GM19238 (cell line): ENCODE results near the gene FAM72C.
"Not testable (repeated sequence)": the region's sequence is repeated elsewhere in the genome, so short reads cannot be mapped to it uniquely, and the experiment has no call there.

ENCODE experiments used
- DNase-seq: peaks from one replicate; pipeline ENCODE4 v3.0.0; 2011; ENCODE audit warnings: low spot score; ENCODE audit not compliant: insufficient read length

Gene FAM72C

GRCh38 chr1:143971924-143972700 lies at the start of gene FAM72C:
FAM72C (minus strand) TSS chr1:143971986; CDS start chr1:143971141, 845 bp downstream.
- DNase-seq, result not testable (repeated sequence)

GRCh38 chr1:144020001-144020738 lies 48.4 kb upstream of the FAM72C start:
- not testable (repeated sequence) for DNase-seq

- not testable (repeated sequence) for DNase-seq
These were observed 47.3 kb upstream of the FAM72C start for GRCh38 chr1:144019101-144019500.

DNA sequence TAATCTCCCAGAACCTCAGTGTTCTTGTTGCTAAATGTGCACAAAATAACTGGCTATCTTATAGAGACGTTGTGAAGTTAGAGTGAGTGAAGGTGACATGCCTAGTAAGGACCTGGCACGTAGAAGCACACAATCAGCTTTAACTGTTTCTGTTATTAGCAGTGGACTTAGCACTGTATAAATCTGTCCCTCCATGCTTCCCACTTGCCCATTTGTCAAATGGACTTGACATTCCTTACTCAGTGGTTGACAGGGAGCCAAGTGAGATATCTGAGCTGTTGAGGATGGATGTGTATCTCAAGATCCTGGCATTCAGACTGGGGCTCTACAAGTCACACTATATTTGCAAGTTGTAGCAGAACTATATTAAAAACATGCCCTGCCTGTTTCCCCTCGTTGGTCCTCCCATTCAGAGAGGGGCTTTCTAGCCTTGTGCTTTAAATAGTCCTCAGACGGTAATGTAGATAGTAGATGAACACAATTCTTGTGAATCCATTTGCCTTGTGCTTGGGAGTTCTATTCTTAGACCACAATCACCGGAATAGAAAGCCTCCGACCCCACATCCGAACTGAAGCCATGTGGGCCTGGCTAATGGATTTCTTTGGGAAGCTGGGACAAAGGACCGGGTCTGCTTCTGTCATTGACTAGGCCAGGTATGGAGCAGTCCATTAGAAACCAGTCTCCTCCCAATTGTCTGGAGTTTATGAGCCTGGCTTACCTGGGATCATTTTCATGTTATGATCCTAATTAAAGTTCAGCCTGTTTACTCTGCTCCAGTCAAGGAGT lies 43.6 kb upstream of the FAM72C start:
- not testable (repeated sequence) for DNase-seq

GRCh38 chr1:144014528-144014927 lies 42.7 kb upstream of the FAM72C start:
- DNase-seq, result not testable (repeated sequence)

DNA sequence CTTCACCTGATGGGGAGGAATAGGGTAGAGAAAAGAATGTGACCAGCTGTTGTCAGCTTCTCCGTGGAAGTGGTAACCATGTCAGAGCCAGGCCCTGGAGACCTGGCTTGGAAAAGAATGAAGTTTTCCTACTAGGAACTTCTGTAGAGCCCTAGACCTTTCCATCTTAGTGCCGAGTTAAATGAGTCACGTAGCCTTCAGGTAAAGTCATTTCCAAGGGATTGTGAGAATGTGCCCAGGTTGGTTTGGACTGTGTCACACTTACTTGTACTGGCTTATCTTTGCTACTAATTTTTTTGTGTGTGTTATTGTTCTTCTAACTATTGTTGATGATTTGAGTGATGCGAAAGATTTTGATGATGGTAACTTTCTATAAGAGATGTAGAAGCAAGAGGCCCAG lies 42.3 kb upstream of the FAM72C start:
- not testable (repeated sequence) for DNase-seq

- not testable (repeated sequence) for DNase-seq
These were observed 40.5 kb upstream of the FAM72C start for GRCh38 chr1:144012168-144012733.

- DNase-seq, result not testable (repeated sequence)
These were observed 37.6 kb upstream of the FAM72C start for GRCh38 chr1:144009410-144009809.

- DNase-seq, result not testable (repeated sequence)
These were observed 32.5 kb upstream of the FAM72C start for GRCh38 chr1:144004259-144004658.

- DNase-seq, result not testable (repeated sequence)
These were observed 31.7 kb upstream of the FAM72C start for GRCh38 chr1:144003306-144004029.

DNA sequence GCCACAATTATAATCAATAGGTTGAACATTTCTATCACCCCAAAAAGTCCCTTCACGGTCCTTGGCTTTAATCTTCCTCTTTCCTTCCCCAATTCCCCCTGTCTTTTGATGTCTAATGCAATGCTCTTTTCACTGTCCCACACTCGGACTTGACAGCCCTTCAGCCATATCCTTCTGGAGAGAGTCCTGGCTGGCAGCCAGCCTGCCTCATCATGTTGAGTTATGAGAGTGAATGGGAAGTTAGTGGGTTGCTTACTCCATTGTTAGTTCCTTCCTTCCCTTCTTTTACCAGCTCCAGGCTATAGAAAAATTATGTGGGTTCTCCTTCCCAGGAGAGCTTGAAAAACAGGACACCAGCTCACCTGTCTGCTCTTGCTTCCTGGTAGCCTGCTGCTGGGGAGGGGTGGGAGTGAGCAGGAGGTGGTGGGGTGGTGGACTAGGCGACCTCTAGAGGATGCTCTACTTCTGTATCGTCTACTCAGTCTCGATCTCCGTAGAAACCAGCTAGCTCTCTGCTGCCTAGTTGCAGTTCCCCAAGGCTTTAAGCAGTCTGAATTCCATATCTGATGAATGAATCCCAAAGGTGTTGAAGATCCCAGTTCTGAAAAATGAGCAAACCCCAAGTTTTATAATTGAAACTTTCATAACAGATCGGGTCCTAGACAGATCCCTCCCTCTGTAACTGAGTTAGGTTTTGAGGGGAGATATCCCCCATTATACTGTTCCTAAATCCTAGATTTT lies 30.5 kb upstream of the FAM72C start:
- DNase-seq, result not testable (repeated sequence)

DNA sequence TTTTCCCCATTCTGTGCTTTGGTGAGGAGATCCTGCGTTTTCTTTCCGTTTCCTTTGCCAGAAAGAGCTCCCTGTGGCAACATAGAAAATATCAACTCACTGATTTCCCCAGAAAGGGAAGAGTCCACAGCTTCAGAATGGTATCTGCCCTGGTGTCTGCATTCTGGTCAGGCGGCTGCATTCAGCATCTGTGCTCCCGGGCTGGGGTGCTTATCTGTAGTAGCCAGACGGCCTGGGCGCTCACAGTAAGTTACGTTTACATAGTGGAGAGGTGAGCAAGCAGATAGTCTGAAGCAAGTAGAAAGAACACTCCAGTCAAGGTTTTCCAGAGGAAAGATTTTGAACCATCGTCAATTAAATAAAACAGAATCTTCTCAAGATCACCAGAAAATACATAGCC lies 29.3 kb upstream of the FAM72C start:
- not testable (repeated sequence) for DNase-seq

- DNase-seq, result not testable (repeated sequence)
These were observed 24.2 kb upstream of the FAM72C start for GRCh38 chr1:143996020-143996419.

- DNase-seq, result not testable (repeated sequence)
These were observed 21.6 kb upstream of the FAM72C start for GRCh38 chr1:143993301-143993907.

DNA sequence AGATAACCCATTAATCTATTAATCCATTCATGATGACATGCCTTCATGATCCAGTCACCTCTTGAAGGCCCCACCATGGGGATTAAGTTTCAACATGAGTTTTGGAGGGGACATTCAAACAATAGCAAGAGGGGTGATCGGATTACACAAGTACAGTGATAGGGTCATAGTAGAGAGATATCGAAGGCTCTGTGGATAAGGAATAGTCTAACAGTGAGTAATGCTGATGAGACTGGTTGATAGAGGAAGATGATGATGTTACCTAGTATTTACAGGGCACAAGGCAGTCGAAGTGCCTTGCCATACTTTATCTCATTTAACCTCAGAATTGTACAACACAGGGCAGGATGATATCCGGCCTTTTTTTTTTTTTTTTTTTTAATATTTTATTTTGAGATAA lies 18.9 kb upstream of the FAM72C start:
- DNase-seq, result not testable (repeated sequence)

DNA sequence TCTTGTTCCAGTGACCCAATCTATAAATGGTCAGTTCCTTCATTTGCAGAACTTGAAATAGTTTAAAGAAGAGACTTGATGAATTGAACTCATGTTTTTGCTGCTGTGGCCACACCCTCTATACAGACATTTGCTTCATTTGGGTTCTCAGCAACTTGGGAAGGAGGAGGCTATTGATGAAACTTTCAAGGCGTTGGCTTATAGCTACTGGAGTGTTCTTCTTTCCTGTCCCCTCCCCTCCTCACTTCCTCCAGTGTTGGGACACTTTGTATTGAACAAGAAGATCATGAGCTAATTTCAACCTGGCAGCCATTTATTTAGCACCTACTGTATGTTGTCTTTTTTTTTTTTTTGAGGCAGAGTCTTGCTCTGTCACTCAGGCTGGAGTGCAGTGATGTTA lies 17.9 kb upstream of the FAM72C start:
- not testable (repeated sequence) for DNase-seq

DNA sequence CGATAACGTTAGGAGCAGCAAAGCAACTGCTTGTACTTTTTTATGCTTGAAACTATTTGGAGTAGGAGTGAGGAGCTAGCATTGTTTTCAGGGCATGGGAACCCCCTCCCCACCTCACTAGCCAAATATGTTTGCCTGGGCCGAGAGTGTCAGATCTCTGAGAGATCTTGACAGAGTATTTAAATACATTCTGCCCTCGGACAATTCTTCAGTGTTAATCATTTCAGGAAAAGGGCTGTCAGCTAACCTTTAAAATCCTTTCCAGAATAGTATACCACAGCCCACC lies 17.6 kb upstream of the FAM72C start:
- DNase-seq, result not testable (repeated sequence)

DNA sequence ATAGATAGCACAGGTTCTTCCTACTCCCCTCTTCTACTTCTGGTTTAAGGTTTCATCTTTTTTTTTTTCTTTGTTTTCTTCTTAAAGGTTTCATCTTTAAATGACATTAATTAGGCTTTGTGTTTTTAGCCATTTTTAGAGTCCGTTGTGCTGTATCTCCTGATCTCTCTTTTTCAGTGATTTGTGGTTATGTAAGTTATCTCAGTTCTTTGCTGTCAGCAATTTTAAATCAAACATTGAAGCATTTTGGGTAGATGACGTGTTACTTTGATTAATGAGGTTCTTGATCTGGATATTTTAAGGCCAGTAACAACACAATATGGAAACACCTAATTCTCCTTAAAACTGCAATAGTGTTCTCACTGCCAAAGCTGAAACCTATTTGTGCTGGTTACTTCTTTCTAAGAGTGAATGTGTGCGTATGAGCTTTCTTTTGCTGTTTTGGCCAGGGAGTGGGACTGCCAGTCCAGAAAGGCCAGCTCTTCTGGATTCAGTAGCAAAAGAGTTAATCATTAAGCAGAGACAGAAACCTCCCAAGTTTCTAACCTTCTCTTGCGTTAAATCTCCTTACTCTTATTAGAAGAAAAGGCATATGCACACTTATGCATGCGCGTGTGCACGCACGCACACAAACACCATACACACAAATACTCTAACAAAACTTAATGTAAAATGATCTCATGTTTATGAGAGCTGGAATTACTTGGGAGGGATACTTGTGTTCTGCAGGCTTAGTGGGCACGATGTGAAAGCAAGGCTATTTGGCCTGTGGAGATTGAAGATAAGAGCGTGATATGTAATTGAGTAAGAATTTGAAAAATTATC lies 17.0 kb upstream of the FAM72C start:
- DNase-seq, result not testable (repeated sequence)

GRCh38 chr1:143987868-143988267 lies 16.1 kb upstream of the FAM72C start:
- not testable (repeated sequence) for DNase-seq
